SK-MEL-5 (cell line): Measurements from ENCODE around the gene AKR7A3. TPM values are rescaled to one million over a fixed set of nuclear protein-coding genes. Genes with fewer than 3 reads are reported as not detected.

Source experiments
- small RNA-seq, 2 experiments: library from RNA; depleted of rRNA; stranded (forward); fragments of <200 nt; gene quantifications; one replicate each; pipeline ENCODE3, GENCODE V24; 2014
- total RNA-seq: library from RNA; depleted of rRNA; stranded (reverse); fragments of >200 nt; shearing (Covaris generic); gene quantifications from 2 replicates; pipeline ENCODE4 v1.2.3, GENCODE V29; 2014; rRNA removed

The AKR7A3 gene
- total RNA-seq, 1 experiment from 2014 or later: 0.21 TPM

Small RNA genes within 50 kb of the gene (small RNA-seq; reads per million reads assigned to genes)
- gene RNU6-1099P: 0 reads per million in 2 experiments

Other genes starting within 250 kb of the AKR7A3 start
- 52.6 and 73.9 TPM in 2 replicates for gene UBR4, start 78.5 kb downstream of the AKR7A3 start, total RNA-seq
- gene EMC1, start 37.2 kb downstream of the AKR7A3 start, total RNA-seq: 43.8 and 45.6 TPM in 2 replicates
- gene MRTO4, start 37.0 kb downstream of the AKR7A3 start, total RNA-seq: 53.8 and 55.3 TPM in 2 replicates
- 72.5 and 74.1 TPM in 2 replicates for gene AKR7A2, start 23.4 kb upstream of the AKR7A3 start, total RNA-seq
- gene SLC66A1, start 23.6 kb upstream of the AKR7A3 start, total RNA-seq: 30.8 and 32.3 TPM in 2 replicates
- gene CAPZB, start 196.8 kb upstream of the AKR7A3 start, total RNA-seq: 60.5 and 64.3 TPM in 2 replicates